Measurements from ENCODE around the gene CEP44. TPM values are rescaled to one million over a fixed set of nuclear protein-coding genes. Genes with fewer than 3 reads are reported as not detected.

Gene CEP44
- total and polyA plus RNA-seq, 2 donors (not counting 1 experiment from before 2014, with no cell fraction given): 6.7 to 13.5 TPM

- no peaks in the 10 kb centered on the region for H3K79me2 ChIP-seq (ENCODE audit: control insufficient read depth, insufficient read depth, low read length)
- H3K4me3 ChIP-seq (replicated peaks in 1 of 4; ENCODE audit: control extremely low read depth in 1 of 4, insufficient read depth in 1 of 4, low read depth in 3 of 4, low read length in 4 of 4): no peak overlapping the region
Observed at GRCh38 chr4:174380699-174381439, 97.2 kb downstream of the CEP44 start.

DNA sequence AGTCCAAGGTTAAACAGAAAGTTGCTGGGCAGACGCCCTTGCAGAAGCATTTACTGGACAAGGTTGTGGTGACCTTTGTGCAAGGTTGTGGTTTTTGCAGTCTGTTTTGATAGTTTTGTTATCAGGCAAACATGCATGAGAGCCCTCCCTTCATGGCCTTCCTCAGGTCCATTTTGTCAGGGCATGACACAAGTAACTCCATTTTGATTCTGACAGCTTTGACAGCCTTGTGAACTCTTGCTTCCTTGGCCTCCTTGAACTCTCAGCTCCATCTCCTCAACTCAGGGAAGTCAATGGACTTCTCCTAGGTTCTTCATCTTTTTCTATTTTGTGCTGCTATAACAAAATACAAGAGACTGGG is 97.7 kb downstream of the CEP44 start:
- H3K4me1 ChIP-seq (ENCODE audit: control insufficient read depth, extremely low read depth, insufficient read depth, low read length): no peaks in the 10 kb centered on the region
- H3K27ac ChIP-seq (ENCODE audit: insufficient read depth, low read length): no peak overlapping the region
- no peak overlapping the region for H2AFZ ChIP-seq (ENCODE audit: low read length)
- H3K4me2 ChIP-seq (ENCODE audit: extremely low read depth, insufficient read depth, low read length): no peak overlapping the region
- no peak for TF ChIP-seq CTCF (conservative IDR thresholded peaks at IDR 0.05 in 1 of 2, IDR thresholded peaks at IDR 0.05 in 1 of 2; ENCODE audit: low read depth in 1 of 2, low read length in 2 of 2)
- TF ChIP-seq EZH2 (IDR thresholded peaks at IDR 0.05; ENCODE audit: low read length, missing control alignments): no peak
- H3K36me3 ChIP-seq (ENCODE audit: control insufficient read depth, insufficient read depth, low read length): no peaks in the 10 kb centered on the region
- DNase-seq (ENCODE audit: low read depth in 2 of 2): no peak
- no peaks in the 10 kb centered on the region for H3K27me3 ChIP-seq (ENCODE audit: control insufficient read depth, insufficient read depth, low read length)
- no peaks in the 10 kb centered on the region for H4K20me1 ChIP-seq (ENCODE audit: control insufficient read depth, extremely low read depth, insufficient read depth, low read length)
- no peaks in the 10 kb centered on the region for H3K9me3 ChIP-seq (ENCODE audit: control insufficient read depth, insufficient read depth, low read depth, low read length)
- no peaks in the 10 kb centered on the region for H3K79me2 ChIP-seq (ENCODE audit: control insufficient read depth, insufficient read depth, low read length)
- H3K9ac ChIP-seq (ENCODE audit: insufficient read depth, low read length): no peak overlapping the region
- H3K4me3 ChIP-seq (replicated peaks in 1 of 4; ENCODE audit: control extremely low read depth in 1 of 4, insufficient read depth in 1 of 4, low read depth in 3 of 4, low read length in 4 of 4): no peak overlapping the region

More at GRCh38 chr4:174380699-174381439, 97.2 kb downstream of the CEP44 start:
- Histone ChIP-seq H3K27me3 (ENCODE audit: control insufficient read depth, insufficient read depth, low read length) (no peaks in the 10 kb centered on the region), H3K36me3 (ENCODE audit: control insufficient read depth, insufficient read depth, low read length) (no peaks in the 10 kb centered on the region), H3K4me1 (ENCODE audit: control insufficient read depth, extremely low read depth, insufficient read depth, low read length) (no peaks in the 10 kb centered on the region), H3K9ac (ENCODE audit: insufficient read depth, low read length) (no peak overlapping the region), H3K4me2 (ENCODE audit: extremely low read depth, insufficient read depth, low read length) (no peak overlapping the region), H3K9me3 (ENCODE audit: control insufficient read depth, insufficient read depth, low read depth, low read length) (no peaks in the 10 kb centered on the region), H3K27ac (ENCODE audit: insufficient read depth, low read length) (no peak overlapping the region), H2AFZ (ENCODE audit: low read length) (no peak overlapping the region), H4K20me1 (ENCODE audit: control insufficient read depth, extremely low read depth, insufficient read depth, low read length) (no peaks in the 10 kb centered on the region)
- no peak for DNase-seq (ENCODE audit: low read depth in 2 of 2)
- TF ChIP-seq EZH2 (IDR thresholded peaks at IDR 0.05; ENCODE audit: low read length, missing control alignments) (no peak), CTCF (conservative IDR thresholded peaks at IDR 0.05 in 1 of 2, IDR thresholded peaks at IDR 0.05 in 1 of 2; ENCODE audit: low read depth in 1 of 2, low read length in 2 of 2) (no peak)

Other genes starting within 250 kb of the CEP44 start
- 37.5 and 46.1 TPM in 2 replicates for gene FBXO8, start 244 bp upstream of the CEP44 start, total RNA-seq
- 15.3 and 26.7 TPM in 2 replicates for gene FBXO8, start 244 bp upstream of the CEP44 start, polyA plus RNA-seq
- gene HPGD, start 238.6 kb downstream of the CEP44 start, total RNA-seq: 0.17 and 0.26 TPM in 2 replicates
- gene HPGD, start 238.6 kb downstream of the CEP44 start, polyA plus RNA-seq: 0.08 and 0.16 TPM in 2 replicates